Smooth muscle cell of the brain vasculature (primary cell): Measurements from ENCODE around the gene VRK1.

ENCODE experiments used
- DNase-seq: peaks from one replicate; pipeline ENCODE4 v3.0.0-alpha.2; 2012; ENCODE audit warnings: low read depth, low spot score

Gene VRK1

DNA sequence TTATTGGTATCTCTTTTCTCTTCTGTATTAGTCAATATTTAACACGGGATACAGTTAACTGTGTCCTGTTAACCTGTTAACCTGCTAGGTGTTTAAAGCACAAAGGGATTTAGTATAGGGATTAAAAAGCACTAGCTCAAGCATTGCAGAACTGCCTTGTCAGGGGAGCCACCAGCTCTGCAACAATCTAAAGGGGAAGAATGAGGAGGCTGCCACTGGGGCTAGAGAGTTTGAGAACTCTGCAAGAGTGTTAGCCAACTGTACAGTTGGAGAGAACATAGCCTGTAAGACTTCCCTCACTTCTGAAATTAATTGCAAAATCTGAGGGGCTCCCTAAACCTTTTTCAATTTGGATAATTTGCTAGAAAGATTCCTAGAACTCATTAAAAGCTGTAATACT lies 6.5 kb upstream of the VRK1 start:
- no peak for DNase-seq

DNA sequence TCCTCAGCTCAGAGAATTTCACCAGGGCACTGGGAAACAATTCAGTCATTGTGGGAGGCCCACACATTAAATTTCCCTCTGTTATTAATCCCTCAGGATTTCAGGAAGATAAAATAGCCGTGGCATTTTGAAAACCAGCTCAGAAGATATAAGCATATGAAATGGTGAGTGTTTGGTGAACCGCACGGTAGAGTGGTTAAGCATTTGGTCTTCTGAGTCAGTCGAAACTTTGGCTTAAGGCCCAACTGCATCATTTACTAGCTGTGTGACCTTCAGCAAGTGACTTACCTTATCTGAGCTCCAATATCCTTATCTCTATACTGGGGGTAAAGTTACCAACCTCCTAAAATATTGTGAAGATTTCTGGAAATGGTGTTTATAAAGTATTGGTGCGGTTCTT lies 5.2 kb upstream of the VRK1 start:
- no peak for DNase-seq

DNA sequence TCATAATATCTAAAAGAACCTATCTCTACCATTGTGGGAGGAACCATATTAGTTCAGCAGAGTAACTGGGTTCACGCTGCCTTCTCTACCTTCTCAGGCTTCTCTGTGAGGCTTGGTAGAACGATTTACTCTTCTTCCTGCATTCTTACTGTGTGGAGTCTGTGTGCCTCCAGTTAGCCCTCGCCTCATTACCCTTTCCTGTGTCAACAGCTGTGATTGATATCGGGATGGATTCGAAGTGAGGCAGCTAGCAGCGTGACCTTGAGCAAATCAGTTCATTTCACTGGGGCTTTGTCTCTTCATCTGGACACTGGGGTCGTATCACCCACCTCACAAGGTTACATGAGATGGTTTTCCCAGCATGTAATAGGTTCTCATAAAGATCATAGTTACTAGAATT lies 4.6 kb upstream of the VRK1 start:
- DNase-seq = no peak

DNA sequence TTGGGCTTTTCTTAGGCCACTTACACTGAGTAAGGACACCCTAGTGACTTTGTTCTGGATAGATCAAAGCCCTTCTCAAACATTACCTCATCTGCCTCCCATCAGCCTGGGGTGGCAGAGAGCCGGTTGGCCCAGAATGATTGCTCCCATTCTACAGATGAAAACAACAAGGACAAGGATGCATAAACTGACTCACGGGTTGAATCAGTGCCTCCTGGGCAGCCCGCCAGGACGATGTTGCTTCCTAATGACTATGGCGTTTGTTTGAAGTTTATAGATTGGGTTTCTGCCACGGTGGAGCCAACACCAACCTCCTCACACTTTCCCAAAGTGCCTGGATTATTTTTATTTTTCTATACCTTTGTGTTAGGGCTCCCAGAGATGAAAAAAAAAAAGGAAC lies 3.6 kb upstream of the VRK1 start:
- DNase-seq = no peak

DNA sequence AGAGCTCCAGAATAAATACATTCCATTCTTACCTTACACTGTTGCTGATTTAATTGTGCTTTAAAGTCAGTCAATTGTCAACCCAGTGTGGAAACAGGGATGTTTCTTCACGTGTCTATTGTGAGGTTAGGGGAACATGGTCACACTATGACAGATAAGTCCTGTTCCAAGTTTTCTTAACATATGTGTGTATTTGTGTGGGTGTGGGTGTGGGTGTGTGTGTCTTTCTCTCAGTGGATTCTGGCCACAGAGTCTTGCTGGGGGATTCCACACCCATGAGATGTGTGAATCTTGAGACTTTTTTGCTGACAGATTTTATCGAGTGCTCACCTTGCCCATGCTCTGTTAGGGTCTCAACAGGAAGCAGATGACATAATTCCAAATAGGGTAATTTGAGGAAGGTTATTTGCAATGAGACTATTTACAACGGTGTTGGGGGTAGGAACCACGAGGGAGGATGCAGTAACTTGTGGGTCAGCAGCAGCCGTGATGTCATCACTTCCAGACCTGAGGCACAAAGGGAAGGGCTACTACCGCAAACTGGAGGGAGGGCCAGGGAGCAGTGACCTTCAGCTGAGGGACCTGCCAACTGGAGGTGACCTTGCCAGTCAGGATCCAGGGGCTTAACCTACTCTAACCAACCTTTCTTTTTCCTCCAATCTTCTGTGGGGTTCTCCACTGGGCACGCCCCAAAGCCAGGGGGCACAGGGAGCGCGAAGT lies 1.9 kb upstream of the VRK1 start:
- DNase-seq = no peak

DNA sequence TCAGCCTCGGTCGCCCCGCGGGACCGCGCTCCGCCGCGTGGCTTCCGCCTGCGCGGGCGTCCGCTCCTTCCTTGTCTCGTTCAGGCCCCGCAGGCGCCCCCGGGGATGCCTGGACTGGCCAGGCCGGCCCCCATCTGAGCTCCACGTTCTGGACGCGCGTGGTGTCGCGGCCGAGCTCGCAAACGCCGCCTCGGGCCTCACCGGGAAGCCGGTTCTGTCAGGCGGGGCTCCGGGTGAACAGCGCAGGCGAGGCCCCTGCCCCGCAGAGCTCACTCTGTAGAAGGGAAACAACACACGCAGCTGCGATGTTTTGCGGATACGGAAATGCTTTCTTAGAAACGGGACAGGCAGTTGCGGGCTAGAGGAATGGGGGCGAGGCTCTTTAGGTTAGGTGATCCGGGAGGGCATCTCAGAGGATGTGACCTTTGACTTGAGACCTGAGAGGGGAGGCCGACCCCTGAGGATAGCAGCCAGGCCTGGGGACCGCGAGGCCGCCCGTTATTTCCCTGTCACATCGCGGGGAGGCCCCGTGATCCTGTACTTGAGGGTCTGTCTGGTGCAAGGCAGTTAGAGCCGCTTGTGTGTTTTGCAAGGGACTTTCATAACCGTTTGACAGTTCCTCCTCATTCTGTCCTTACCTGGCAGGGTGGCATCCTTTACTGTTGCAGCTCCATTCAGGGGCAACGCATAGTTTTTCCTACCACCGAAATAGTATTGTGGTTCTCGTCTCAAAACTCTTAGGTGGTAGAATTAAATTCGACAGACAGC lies 584 bp downstream of the VRK1 start:
- DNase-seq = no peak

DNA sequence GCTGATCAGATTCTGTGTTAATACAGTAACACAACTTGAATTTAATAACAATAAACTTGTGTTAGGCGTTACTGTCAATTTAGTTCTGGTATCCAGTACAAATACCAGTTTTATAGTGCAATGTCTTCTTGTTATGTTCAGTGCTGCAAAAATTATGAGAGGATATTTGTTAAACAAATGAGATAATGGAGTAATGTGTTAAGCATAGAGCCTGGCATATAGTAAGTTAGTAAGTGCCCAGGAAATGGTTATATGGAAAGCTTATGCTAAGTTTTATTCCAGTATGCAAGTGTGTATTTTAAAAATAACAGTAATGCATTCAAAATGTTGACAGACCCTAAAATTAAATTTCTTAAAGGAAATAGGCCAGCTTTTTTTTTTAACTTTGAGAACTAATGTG lies 1.8 kb downstream of the VRK1 start:
- no peak for DNase-seq

DNA sequence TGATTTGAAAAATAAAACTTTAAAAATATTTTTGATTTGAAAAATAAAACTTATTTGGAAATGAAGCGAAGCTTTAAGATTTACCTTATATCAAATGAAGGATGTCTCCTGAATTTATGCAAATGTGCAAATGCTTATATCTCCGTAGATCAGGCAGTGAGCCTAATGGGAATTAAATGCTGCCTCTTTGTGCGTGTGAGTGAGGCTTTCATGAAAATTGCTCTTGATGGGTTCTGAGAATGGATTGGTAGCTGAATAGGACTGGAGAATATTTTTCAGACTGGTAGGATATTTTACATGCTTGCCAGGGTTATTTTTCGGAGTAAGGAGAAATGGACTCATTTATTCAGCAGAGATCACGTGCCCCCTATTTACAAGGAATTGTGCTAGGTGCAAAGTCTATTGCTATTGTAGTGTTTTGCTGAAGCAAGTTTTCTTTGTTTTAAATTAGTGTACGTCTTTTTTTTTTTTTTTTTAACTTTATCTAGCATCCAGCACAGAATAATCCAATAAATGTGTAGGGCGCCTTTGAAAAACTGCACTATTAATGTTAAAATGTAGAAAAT lies 2.4 kb downstream of the VRK1 start:
- no peak for DNase-seq

DNA sequence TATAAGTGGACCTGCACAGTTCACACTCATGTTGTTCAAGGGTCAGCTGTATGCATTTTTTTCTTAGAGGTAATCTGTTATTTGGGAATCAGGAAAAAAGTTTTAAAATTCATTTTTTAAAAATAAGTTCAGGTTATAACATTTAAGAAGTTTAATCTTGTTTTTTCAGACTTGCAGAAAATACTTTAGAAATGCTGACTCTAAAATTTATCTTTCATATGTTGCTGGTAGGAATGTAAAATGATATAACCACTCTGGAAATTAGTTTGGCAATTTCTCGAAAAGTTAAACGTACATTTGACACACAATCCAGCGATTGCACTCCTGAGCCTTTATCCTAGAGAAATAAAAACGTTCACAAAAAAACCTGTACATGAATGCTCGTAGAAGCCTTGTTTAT lies 4.7 kb downstream of the VRK1 start:
- no peak for DNase-seq

DNA sequence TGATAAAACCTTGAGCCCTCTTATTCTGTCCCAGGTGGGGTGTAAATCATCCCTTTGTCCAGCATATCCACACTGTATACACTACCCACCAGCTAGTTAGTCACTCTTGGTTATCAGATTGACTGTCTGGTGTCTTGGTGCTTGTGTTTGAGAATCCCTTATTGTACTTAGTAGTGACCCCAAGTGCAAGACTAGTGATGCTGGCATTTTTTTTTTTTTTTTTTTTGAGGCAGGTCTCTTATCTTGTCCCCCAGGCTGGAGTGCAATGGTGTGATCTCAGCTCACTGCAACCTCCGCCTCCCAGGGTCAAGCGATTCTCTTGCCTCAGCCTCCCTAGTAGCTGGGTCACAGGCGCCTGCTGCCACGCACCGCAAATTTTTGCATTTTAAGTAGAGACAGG lies 5.8 kb downstream of the VRK1 start:
- DNase-seq = no peak

DNA sequence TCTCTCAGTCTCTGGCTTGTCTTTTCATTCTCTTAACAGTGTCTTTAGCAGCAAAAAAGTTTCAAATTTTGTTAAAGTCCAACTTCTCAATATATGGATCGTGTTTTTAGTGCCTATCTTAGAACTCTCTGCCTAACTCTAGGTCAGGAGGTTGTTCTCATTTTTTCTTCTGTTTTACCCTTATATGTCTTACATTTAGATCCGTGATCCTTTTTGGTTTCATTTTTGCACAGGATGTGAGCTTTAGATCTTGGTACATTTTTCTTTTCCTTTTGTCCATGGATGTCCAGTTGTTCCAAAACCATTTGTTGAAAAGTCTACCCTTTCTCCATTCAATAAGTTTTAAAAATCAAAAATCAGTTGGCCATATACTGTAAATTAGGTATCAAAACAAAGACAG lies 6.8 kb downstream of the VRK1 start:
- DNase-seq = no peak

DNA sequence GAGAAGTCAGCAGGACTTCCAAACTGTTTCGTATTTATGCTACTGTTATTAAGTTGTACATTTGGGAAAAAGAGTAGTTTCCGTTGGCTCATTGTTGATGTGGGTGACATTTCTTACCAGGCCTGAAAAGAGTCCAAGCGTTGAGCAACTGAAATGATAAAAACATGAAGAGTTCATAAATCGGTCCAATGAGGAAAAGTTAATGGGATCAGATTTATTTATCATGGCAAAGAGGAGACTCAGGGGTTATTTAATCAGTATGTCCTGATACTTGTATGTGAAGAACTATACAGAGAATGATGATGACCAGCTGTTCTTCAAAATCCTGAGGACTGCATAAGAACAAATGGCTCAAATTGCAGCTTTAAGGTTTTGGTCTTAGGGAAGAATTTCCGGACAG lies 7.7 kb downstream of the VRK1 start:
- no peak for DNase-seq

DNA sequence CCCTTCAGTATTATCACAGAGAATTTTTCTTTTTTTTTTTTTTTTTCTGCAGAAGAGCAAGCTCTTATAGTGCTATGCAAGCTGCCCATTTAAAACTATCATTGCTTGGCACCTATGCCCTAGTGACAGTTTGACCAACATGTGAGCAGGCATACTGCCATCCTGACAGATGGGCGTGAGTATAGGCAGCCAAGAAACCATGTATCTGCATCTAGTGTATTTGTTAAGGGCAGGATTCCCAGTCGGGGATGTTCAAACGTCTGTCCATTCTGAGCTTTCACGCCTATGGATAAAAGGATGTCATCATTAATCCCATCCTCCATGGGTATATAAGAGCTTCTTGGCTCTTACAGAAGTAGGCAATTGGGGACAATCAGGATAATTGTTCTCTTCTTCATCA lies 8.8 kb downstream of the VRK1 start:
- DNase-seq = no peak

DNA sequence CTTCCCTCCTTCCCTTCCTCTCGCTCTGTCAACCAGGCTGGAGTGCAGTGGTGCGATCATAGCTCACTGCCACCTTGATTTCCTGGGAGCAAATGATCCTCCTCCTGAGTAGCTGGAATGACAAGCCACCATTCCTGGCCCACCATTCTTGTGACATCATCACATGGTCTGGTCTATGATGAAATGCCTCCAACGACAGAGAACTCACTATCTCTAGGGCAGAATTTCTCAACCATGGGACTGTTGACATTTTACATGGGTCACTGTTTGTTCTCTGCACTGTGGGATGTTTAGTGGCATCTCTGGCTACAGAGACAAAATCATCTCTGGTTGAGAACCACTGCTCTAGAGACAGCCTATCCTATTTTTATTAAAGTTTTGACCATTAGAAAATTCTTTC lies 9.7 kb downstream of the VRK1 start:
- no peak for DNase-seq

DNA sequence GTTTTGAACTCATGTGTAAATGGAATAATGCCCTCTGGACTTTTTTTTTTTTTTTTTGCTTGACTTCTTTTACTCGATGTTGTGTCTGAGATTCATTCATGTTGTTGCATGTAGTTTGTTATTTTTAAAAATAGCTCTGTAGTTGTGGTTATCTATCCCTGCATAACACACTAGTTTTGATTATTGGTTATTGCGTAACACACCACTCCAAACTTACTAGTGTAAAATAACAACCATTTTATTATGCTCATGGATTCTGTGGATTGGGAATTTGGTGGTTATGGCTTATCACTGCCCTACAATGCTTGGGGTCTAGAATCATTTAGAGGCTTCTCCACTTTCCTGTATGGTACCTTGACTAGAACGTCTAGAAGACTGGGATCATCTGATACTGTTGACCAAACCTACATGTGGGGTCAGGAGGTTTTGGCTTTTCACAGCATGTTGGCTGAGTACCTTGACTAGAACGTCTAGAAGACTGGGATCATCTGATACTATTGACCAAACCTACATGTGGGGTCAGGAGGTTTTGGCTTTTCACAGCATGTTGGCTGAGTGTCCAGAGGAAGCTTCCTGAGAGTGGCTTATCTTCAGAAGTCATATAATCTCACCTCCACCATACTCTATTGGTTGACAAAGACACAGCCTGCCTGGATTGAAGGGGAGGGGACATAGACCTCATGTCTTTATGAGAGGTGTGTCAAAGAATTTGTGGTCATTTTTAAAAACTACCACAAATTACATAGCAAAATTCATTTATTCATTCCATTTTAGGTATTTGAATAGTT lies 11.6 kb downstream of the VRK1 start:
- no peak for DNase-seq

DNA sequence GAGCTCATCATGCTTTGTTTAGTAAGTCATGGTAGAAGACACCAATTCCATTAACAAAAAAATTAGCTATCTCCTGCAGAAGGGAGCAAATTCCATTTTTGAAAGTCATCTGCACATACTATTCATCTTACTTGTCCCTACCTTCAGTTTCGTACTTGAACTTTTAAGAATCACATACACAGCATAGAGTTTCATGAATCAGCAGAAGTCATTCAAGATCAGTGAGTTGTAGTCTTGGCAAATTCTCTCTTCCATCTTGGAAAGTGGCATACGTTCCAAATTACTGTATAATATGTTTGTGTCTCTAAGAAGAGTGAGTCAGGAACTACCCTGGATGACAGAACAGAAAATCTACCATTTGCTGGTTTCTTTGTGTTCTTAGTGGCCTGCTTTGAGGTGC lies 14.1 kb downstream of the VRK1 start:
- DNase-seq = no peak

DNA sequence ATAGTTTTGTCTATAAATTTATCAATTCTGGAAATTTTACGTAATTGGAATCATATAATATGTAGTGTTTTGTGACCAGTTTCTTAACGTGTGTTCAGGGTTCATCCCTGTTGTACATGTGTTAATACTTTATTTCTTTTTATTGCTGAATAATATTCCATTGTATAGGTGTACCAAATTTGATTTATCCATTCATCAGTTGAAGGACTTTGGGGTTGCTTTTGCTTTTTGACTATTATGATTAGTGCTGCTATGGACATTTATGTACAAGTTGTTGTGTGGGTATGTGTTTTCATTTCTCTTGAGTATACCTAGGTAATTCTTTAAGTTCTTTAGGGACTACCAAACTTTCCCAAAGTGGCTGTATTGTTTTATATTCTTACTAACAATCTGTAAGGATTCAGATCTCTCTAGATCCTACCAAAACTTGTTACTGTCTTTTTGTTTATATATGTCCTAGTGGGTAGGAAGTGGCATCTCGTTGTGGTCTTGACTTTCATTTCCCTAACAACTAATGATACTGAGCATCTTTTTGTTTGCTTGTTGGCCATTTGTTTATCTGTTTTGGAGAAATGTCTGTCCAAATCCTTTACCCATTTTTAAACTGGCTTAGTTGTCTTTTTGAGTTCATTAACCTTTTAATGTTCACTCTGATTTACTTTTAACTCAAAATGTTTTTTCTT lies 14.9 kb downstream of the VRK1 start:
- DNase-seq = no peak

DNA sequence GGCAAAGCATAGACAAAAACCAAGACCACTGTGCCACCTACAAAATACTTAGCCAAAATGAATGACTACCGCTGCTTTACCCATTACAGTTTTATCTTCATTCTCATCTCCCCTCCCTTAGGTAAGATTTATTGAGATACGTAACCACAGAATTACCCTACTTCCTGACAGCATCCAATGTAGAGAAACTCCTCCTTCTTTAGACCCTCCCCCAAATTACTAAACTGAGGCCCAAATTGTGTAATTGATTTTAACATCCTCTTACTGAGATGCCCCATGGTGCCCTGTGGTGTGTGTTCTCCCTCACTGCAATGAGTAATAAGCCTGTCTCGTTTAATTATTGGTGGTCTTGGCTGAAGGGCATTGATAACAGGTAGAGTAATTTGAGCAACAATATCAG lies 19.1 kb downstream of the VRK1 start:
- DNase-seq = no peak

DNA sequence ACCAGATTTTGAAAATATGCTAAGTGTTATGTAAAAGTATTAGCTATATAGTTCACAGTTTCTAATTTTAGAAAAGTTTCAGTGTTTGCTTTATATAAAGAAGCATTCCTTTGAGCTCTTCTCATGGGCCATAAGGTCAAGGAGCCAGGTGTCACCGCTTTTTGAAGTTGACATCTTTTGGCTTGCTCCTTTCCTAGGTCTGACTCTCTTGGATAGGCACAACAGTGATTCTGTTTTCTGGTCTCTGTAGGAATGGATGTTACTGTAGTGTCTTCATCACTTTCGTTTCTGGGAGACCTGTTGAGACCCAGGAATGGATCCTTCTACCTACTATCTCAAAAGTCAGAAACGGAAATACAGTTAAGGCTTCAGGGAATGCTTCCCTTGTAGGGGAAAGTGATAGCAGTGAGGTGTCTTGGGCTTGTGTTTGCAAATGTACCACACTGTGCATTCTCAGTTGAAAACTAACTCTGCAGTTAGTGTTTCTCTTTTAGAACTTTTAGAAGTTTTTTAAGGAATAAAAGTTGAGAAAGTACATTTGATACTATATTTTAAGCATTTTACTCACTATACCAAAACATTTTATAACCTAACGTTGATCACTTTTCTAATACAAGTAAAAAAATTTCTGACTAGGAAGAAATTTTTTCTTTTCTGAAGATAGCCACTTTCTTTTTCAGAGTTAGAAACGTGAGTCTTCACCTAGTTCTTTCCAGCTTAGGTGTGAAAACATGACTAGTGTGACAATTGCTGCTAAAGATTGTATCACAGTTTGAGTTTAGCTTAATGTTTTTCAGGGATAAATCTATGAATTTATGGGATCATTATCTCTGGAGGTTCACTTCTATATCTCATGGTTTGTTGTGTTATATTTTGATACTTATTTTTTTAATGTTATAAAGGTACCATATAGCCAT lies 20.8 kb downstream of the VRK1 start:
- DNase-seq = no peak

DNA sequence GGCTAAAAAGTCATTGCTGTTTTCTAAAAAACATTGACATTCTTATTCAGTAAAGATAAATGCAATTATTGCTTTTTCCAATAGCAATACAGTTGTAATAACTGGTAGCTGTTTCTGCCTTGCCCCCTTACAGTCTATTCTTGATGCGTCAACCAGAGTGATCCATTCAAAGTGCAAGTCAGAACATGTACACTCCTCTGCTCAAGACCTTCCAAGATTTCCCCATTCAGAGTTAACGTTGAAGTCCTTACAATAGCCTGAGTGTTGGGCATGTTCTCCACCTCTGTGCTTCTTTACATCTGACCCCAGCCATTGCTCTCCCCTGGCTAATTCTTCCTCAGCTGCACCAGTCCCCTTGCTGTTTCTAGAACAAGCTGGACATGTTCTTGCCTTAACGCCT lies 24.3 kb downstream of the VRK1 start:
- DNase-seq = no peak

DNA sequence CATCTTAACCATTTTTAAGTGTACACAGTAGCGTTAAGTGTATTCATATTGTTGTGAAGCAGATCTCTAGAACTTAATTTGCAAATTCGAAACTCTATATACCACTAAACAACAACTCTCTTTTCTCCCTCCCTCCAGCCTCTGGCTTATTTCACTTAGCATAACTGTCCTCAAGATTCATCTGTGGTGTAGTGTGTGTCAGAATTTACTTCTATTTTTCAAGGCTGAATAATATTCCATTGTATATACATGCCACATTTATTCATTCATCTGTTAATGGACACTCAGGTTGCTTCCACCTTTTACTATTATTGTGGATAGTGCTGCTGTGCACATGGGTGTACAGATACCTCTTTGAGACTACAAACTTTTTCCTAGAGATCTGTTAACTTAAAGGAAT lies 26.5 kb downstream of the VRK1 start:
- DNase-seq = no peak
